Kidney (tissue), 14 donors: ENCODE measurements around the gene AFG1L. TPM values are rescaled to one million over a fixed set of nuclear protein-coding genes. Genes with fewer than 3 reads are reported as not detected.

Experiments
- DNase-seq, 5 donors: peaks; one replicate each; pipeline ENCODE4 v3.0.0-alpha.2; 2013 to 2020
- FAIRE-seq: peaks from 2 replicates; lab custom pipeline; 2012; peaks lifted over from hg19 to GRCh38; lab: Jason Lieb, UNC
- H3K27ac ChIP-seq, 2 donors: one replicate each; pipeline ENCODE4 v1.7.0; 2013; ENCODE audit warnings: low read depth in 2 of 2, low read length in 2 of 2, inconsistent platforms in 1 of 2
- H3K27me3 ChIP-seq: one replicate; pipeline ENCODE4 v1.7.1; 2013; ENCODE audit warnings: low read length, inconsistent platforms; ENCODE audit not compliant: control insufficient read depth, insufficient read depth
- H3K36me3 ChIP-seq, 3 donors: one replicate each; pipeline versions ENCODE4 v1.7.0 to v1.7.1; 2013; ENCODE audit warnings: low read length in 3 of 3, control low read depth in 1 of 3, inconsistent platforms in 1 of 3; ENCODE audit not compliant: insufficient read depth in 3 of 3, control insufficient read depth in 2 of 3
- H3K4me1 ChIP-seq, 3 donors: one replicate each; pipeline versions ENCODE4 v1.7.0 to v1.7.1; 2013; ENCODE audit warnings: low read length in 3 of 3, inconsistent platforms in 1 of 3, low read depth in 1 of 3; ENCODE audit not compliant: control insufficient read depth in 2 of 3, insufficient read depth in 2 of 3
- H3K4me3 ChIP-seq, 3 donors: one replicate each; pipeline versions ENCODE4 v1.7.0 to v1.8.1; 2013; ENCODE audit warnings: low read length in 3 of 3, control low read depth in 1 of 3, inconsistent platforms in 1 of 3
- H3K9ac ChIP-seq, 3 donors: one replicate each; pipeline versions ENCODE4 v1.7.0 to v1.7.1; 2013; ENCODE audit warnings: low read length in 3 of 3, control low read depth in 1 of 3, inconsistent platforms in 1 of 3
- H3K9me3 ChIP-seq, 3 donors: one replicate each; pipeline versions ENCODE4 v1.7.0 to v1.7.1; 2013; ENCODE audit warnings: low read length in 3 of 3, control low read depth in 1 of 3, inconsistent platforms in 1 of 3; ENCODE audit not compliant: control insufficient read depth in 2 of 3, insufficient read depth in 1 of 3
- intact Hi-C: fragments of 100-400 bp; cut with DNase I; formaldehyde crosslinking; loops from one replicate; pipeline ENCODE4 v1.11.1; 2022
- polyA plus RNA-seq: library from polyadenylated mRNA; stranded (reverse); fragments of 350-450 nt; fragmentation: Illumina TruSeq; extraction: RNeasy Lipid Tissue Mini Kit (QIAGEN cat#74804); gene quantifications from one replicate; pipeline ENCODE4 v1.2.3, GENCODE V29; 2014; ENCODE audit warnings: low read depth, low replicate concordance; ENCODE audit not compliant: insufficient read depth
- total RNA-seq: library from RNA; stranded (reverse); fragmentation: NEBNext Ultra II Directional; extraction: Animal tissue kit (Norgen Biotek cat#: 25700); gene quantifications from one replicate; pipeline ENCODE4 v1.2.1, GENCODE V29; 2021
- TF ChIP-seq, protein P1 (sequence below): IDR thresholded peaks from 3 replicates; pipeline ENCODE4 v1.5.1; 2012; ENCODE audit warnings: mild to moderate bottlenecking, moderate library complexity, borderline replicate concordance; ENCODE audit not compliant: insufficient read depth; ENCODE audit errors: extremely low read depth
- donor health status: control.
- donor health status: control.
- donor health status: control.
- donor health status: control.
- donor health status: control.
- donor health status: DM: yes; HTN: yes; CAD: no.
- donor health status: Normal renal cell carcinoma (clear cell type).

The AFG1L gene
- total and polyA plus RNA-seq, 2 donors from 2014 or later: 6.8 to 7.0 TPM

DNA sequence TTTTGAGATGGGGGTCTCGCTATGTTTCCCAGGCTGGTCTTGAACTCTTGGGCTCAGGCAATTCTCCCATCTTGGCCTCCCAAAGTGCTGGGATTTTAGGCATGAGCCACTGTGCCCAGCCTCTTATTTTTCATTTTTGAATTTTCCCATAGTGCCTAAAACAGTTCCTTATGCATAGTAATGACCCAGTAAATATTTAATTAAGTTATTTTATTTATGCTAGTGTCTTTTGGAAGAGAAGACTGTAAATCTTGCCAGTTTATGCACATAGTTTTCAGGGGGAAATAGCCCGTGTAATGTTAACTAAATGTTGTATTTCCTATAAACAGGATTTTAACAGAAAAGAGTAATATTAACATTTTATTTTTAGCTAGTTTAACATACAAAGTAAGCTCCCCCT lies 60.3 kb downstream of the AFG1L start:
- Histone ChIP-seq H3K9me3 (no peaks in the 10 kb centered on the region), H3K27me3 (no peaks in the 10 kb centered on the region), H3K36me3 (no peaks in the 10 kb centered on the region), H3K4me1 (peaks cover 0 to 10% (median 2%) of the 10 kb centered on the region in 3 donors), H3K27ac (no peak overlapping the region), H3K9ac (no peak overlapping the region), H3K4me3 (no peak overlapping the region)
- TF ChIP-seq, protein P1, sequence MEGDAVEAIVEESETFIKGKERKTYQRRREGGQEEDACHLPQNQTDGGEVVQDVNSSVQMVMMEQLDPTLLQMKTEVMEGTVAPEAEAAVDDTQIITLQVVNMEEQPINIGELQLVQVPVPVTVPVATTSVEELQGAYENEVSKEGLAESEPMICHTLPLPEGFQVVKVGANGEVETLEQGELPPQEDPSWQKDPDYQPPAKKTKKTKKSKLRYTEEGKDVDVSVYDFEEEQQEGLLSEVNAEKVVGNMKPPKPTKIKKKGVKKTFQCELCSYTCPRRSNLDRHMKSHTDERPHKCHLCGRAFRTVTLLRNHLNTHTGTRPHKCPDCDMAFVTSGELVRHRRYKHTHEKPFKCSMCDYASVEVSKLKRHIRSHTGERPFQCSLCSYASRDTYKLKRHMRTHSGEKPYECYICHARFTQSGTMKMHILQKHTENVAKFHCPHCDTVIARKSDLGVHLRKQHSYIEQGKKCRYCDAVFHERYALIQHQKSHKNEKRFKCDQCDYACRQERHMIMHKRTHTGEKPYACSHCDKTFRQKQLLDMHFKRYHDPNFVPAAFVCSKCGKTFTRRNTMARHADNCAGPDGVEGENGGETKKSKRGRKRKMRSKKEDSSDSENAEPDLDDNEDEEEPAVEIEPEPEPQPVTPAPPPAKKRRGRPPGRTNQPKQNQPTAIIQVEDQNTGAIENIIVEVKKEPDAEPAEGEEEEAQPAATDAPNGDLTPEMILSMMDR: no peak
- intact Hi-C loops: no loop called here
- DNase-seq: no peak
- no peak for FAIRE-seq

DNA sequence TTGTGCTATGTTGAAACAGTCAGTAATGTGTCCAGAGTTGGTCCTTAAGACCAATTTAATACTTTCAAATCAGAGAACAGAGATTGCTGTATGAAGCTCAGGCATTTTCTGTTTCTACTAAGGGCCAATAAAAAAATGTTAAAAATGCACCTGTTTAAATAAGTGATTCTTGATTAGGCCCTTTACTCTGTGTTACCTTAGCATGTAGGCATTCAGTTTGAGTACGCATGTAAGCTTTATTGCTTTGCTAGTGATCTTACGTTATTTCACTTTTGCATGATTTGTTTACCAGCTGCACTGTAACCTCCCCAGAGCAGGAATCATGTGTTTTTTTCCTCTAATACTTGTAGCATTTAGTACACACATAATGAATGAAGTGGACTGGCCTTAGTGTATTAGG lies 61.0 kb downstream of the AFG1L start:
- Histone ChIP-seq H3K36me3 (no peaks in the 10 kb centered on the region), H3K4me3 (no peak overlapping the region), H3K27ac (no peak overlapping the region), H3K9ac (no peak overlapping the region), H3K9me3 (no peaks in the 10 kb centered on the region), H3K27me3 (no peaks in the 10 kb centered on the region), H3K4me1 (peaks cover 0 to 5% (median 0%) of the 10 kb centered on the region in 3 donors)
- intact Hi-C loops: no loop called here
- DNase-seq (no peak), FAIRE-seq (no peak)
- TF ChIP-seq, protein P1: no peak

DNA sequence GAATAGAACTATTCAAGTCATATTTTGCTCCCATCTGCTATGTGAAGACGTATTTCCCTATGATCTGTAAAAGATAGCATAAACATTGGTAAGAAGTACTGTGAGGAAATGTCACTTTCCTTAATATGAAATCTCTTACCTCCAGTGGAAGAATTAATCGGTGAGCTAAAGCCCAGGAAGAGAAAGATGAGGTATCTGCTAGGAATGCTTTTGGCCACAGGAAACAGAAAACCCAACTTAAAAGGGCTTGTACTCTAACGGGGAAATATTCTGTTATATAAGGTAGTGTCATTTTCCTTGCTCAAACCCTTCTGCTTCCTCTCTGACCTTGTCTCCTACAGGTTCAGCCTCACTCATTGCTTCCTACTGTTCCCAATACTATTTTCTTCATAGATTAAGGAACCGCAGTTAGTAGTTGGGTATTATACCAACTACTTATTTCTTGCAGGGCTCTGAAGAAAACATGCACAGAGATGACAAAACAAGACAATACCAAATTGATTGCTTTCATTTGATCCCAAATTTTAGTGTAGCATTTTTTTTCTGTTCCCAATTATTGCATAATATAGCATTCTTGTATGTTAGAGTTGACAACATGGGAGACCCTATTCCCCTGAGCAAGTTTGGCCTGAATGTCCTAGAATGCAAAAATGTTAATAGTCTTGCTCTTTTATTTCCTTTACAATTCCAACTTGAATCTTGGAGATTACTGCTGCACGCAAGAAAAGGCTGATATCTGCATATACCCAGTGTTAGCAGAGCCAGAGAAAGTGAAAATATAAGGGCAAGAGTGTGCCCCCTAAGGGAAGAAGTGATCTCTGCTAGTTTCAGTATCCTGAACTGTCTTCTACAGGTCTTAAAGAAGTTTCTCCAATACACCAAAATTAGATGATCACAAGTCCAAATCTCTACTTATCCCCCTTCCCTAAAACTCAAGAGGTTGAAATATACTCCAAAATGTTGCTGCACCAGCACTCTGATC lies 65.3 kb downstream of the AFG1L start:
- FAIRE-seq (no peak), DNase-seq (no peak)
- H3K9me3 ChIP-seq: no peaks in the 10 kb centered on the region
- no peaks in the 10 kb centered on the region for H3K36me3 ChIP-seq
- intact Hi-C loops: no loop called here
- no peaks in the 10 kb centered on the region for H3K27me3 ChIP-seq
- no peaks in the 10 kb centered on the region for H3K4me1 ChIP-seq
- no peak overlapping the region for H3K9ac ChIP-seq
- no peak overlapping the region for H3K4me3 ChIP-seq
- no peak overlapping the region for H3K27ac ChIP-seq
- TF ChIP-seq, protein P1: no peak
